HG03354 (cell line): Measurements from ENCODE around the gene ERICH6.
"Not testable (repeated sequence)": the region's sequence is repeated elsewhere in the genome, so short reads cannot be mapped to it uniquely, and the experiment has no call there.

ENCODE experiments used
- ATAC-seq: cut with Tn5 transposase; IDR thresholded peaks from one replicate; pipeline ENCODE4 v1.9.1; 2021; ENCODE audit warnings: mild to moderate bottlenecking; ENCODE audit not compliant: unreplicated experiment, poor library complexity, severe bottlenecking

ERICH6 gene

GRCh38 chr3:150626148-150626930 is 77.4 kb downstream of the ERICH6 start:
- no peak for ATAC-seq

- no peak for ATAC-seq
Measured at GRCh38 chr3:150623945-150624344, 79.8 kb downstream of the ERICH6 start.

DNA sequence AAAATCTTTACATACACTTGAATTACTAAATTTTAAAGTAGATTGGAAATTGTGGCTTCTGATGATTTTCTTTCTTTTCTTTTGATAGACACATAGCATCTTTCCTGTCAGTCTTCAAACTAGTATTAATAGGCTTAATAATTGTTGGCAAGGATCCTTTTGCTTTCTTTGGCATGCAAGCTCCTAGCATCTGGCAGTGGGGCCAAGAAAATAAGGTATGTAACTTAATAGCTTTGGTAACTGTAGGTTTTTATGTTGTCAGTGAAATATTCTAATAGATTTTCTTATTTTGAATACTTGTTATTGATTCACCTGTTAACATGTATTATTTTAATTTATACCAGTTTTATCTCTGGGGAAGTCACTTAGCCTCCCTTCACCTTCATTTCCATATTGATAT is 80.8 kb downstream of the ERICH6 start:
- not testable (repeated sequence) for ATAC-seq

DNA sequence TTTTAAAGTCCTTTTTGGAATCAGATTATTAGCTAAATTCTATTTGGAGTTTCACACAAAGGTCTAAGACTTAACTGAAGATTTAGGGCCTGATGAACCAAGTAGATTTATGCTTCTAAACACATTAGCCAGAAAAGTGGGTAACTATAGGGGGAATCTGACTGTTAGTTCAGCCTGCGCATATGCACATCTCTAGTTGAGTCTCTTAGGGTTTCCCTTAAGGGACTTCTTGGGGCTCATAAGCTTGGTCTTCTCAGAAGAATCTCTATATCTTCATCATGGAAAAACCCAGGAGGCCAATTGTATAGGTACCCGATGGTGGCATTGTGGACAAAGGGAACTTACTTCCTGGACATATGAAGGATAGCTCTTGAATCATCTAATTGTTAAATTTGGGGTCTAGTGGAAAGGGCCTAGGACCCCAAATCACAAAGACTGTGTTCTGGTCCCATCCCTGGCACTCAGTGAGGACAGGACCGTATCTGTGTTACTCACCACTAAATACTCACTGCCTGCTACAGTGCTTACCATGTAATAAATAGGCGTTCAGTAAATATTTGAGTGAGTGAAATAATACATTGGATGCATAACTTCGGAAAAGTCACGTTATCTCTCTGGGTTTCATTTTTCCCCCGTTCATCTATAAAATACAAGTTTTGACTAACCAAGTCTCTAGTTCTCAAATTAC is 83.6 kb downstream of the ERICH6 start:
- ATAC-seq = no peak

GRCh38 chr3:150613709-150614480 is 89.8 kb downstream of the ERICH6 start:
- ATAC-seq = no peak

GRCh38 chr3:150613034-150613433 is 90.7 kb downstream of the ERICH6 start:
- ATAC-seq = no peak

DNA sequence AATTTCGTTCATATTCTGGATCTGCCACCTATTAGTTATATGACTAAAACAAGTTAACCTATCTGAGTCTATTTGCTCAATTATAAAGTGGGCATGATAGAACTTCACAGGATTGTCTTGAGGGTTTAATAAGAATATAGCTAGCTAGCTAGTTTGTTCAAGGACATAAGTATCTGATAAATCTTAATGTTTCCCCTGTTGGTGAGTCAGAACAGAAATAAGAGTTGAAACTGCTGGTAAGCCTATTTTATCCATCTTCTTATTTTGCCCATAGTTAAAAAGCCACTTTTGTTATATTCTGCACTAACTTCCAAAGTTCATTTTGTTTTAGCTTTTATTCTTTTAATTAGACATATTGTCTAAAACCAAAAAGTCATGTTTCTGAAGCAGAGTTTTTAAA is 91.2 kb downstream of the ERICH6 start:
- no peak for ATAC-seq

GRCh38 chr3:150611666-150612065 is 92.1 kb downstream of the ERICH6 start:
- no peak for ATAC-seq

GRCh38 chr3:150610785-150611184 is 92.9 kb downstream of the ERICH6 start:
- ATAC-seq = no peak

DNA sequence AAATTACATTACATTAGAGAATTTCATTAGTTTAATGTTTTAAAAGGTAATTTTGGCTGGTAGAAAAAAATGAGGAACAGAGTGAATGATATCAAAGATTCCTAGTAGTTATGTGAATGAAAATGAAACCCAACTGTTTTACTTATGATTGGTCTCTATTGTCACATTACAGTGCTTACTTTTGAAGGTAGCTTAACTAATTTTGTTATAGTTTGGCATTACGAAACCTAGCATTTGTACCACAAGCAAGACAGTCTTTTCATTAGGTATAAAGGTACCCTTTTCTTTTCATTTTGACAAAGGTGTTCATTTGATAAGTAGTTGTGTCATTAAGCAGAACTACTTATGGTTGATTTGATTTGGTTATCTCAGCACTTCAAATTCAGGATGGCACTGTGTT is 93.7 kb downstream of the ERICH6 start:
- ATAC-seq = no peak
